Smooth muscle cell (in vitro differentiated cells): ENCODE measurements around the gene GRK5. TPM values are rescaled to one million over a fixed set of nuclear protein-coding genes. Genes with fewer than 3 reads are reported as not detected.

ENCODE experiments used
- DNase-seq: peaks from one replicate; lab custom pipeline; 2025; ENCODE audit not compliant: unreplicated experiment; lab: John Stamatoyannopoulos, UW
- H2AFZ ChIP-seq: fragments of 200-600 bp; sonication (generic); 2 replicates; pipeline ENCODE4 v1.6.0; 2016; ENCODE audit warnings: antibody characterized with exemption, low read depth, mild to moderate bottlenecking
- H3F3A ChIP-seq: fragments of 200-600 bp; sonication (generic); 2 replicates; pipeline ENCODE4 v1.6.0; 2017; ENCODE audit warnings: antibody characterized with exemption, low read depth
- H3K27ac ChIP-seq: fragments of 200-600 bp; sonication (generic); 2 replicates; pipeline ENCODE4 v1.5.1; 2016; ENCODE audit warnings: low read depth, mild to moderate bottlenecking
- H3K27me3 ChIP-seq: fragments of 200-600 bp; sonication (generic); 2 replicates; pipeline ENCODE4 v1.6.1; 2016; ENCODE audit warnings: low read depth, mild to moderate bottlenecking
- H3K36me3 ChIP-seq: fragments of 200-600 bp; sonication (generic); 2 replicates; pipeline ENCODE4 v1.5.1; 2016; ENCODE audit warnings: low read depth
- H3K4me1 ChIP-seq: fragments of 200-600 bp; sonication (generic); 2 replicates; pipeline ENCODE4 v1.5.1; 2016; ENCODE audit warnings: low read depth
- H3K4me2 ChIP-seq: fragments of 200-600 bp; sonication (generic); 2 replicates; pipeline ENCODE4 v1.6.0; 2016; ENCODE audit warnings: mild to moderate bottlenecking
- H3K4me3 ChIP-seq: fragments of 200-600 bp; sonication (generic); 2 replicates; pipeline ENCODE4 v1.5.1; 2016; ENCODE audit warnings: mild to moderate bottlenecking
- H3K79me2 ChIP-seq: fragments of 200-600 bp; sonication (generic); 2 replicates; pipeline ENCODE4 v1.6.0; 2016; ENCODE audit warnings: low read depth, mild to moderate bottlenecking
- H3K9ac ChIP-seq: fragments of 200-600 bp; sonication (generic); 2 replicates; pipeline ENCODE4 v1.6.0; 2016; ENCODE audit warnings: low read depth
- H3K9me3 ChIP-seq: fragments of 200-600 bp; sonication (generic); replicated peaks from 2 replicates; pipeline ENCODE4 v1.5.1; 2016; ENCODE audit warnings: low read depth
- H4K20me1 ChIP-seq: fragments of 200-600 bp; sonication (generic); 2 replicates; pipeline ENCODE4 v1.6.0; 2016; ENCODE audit warnings: low read depth
- WGBS: methylation state at CpG from one replicate; pipeline ENCODE4 v1.1.7; 2016; ENCODE audit warnings: low lambda C conversion rate; 5-methylcytosine and 5-hydroxymethylcytosine counted together
- polyA plus RNA-seq: library from polyadenylated mRNA; unstranded; fragments of >200 nt; fragmentation: Nextera tagmentation; extraction: Ambion mirVana; gene quantifications from 2 replicates; pipeline ENCODE4 v1.2.1, GENCODE V29; 2016
- total RNA-seq: library from RNA; depleted of rRNA; stranded (reverse); fragments of >200 nt; gene quantifications from 2 replicates; pipeline ENCODE4 v1.2.3, GENCODE V29; 2014
- TF ChIP-seq, protein P1 (sequence below): fragments of 200-600 bp; sonication (generic); IDR thresholded peaks from 2 replicates; pipeline ENCODE4 v1.5.1; 2017; ENCODE audit warnings: borderline replicate concordance, mild to moderate bottlenecking, antibody characterized with exemption; ENCODE audit not compliant: insufficient read depth, poor library complexity, severe bottlenecking

Gene GRK5
- total and polyA plus RNA-seq, 2 experiments from 2014 or later = 4.4 to 5.2 TPM

DNA sequence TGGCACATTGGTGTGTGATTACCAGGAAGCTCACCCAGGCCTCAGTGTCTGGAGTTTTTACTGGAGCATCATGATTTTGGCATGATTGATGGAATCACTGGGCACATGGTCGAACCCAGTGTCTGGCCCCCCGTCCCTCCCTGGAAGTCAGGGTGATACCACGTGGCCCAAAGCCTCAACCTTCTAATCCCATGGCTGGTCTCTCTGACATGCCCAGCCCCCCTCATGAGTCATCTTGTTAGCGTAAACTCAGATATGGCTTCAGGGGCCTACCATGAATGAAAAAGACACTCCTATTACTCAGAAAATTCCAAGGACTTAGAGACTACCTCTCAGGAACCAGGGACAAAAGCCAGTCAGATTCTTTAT lies 109.3 kb downstream of the GRK5 start:
- H3K27me3 ChIP-seq = no peaks in the 10 kb centered on the region
- TF ChIP-seq, protein P1, sequence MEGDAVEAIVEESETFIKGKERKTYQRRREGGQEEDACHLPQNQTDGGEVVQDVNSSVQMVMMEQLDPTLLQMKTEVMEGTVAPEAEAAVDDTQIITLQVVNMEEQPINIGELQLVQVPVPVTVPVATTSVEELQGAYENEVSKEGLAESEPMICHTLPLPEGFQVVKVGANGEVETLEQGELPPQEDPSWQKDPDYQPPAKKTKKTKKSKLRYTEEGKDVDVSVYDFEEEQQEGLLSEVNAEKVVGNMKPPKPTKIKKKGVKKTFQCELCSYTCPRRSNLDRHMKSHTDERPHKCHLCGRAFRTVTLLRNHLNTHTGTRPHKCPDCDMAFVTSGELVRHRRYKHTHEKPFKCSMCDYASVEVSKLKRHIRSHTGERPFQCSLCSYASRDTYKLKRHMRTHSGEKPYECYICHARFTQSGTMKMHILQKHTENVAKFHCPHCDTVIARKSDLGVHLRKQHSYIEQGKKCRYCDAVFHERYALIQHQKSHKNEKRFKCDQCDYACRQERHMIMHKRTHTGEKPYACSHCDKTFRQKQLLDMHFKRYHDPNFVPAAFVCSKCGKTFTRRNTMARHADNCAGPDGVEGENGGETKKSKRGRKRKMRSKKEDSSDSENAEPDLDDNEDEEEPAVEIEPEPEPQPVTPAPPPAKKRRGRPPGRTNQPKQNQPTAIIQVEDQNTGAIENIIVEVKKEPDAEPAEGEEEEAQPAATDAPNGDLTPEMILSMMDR = no peak
- H3F3A ChIP-seq = peaks cover 9% of the 10 kb centered on the region
- H3K4me1 ChIP-seq = peaks cover 42% of the 10 kb centered on the region
- H3K9me3 ChIP-seq = no peaks in the 10 kb centered on the region
- H3K36me3 ChIP-seq = no peaks in the 10 kb centered on the region
- no peak overlapping the region for H2AFZ ChIP-seq
- H3K4me3 ChIP-seq = no peak overlapping the region
- peak overlapping the region; percentile 93 for H3K9ac ChIP-seq
- no peaks in the 10 kb centered on the region for H3K79me2 ChIP-seq
- peak; percentile 19 for DNase-seq
- WGBS = 0% methylated on average over 4 of the region's 4 CpGs
- peak overlapping the region; percentile 99 for H3K27ac ChIP-seq
- peak overlapping the region; percentile 65 for H3K4me2 ChIP-seq
- H4K20me1 ChIP-seq = no peaks in the 10 kb centered on the region

DNA sequence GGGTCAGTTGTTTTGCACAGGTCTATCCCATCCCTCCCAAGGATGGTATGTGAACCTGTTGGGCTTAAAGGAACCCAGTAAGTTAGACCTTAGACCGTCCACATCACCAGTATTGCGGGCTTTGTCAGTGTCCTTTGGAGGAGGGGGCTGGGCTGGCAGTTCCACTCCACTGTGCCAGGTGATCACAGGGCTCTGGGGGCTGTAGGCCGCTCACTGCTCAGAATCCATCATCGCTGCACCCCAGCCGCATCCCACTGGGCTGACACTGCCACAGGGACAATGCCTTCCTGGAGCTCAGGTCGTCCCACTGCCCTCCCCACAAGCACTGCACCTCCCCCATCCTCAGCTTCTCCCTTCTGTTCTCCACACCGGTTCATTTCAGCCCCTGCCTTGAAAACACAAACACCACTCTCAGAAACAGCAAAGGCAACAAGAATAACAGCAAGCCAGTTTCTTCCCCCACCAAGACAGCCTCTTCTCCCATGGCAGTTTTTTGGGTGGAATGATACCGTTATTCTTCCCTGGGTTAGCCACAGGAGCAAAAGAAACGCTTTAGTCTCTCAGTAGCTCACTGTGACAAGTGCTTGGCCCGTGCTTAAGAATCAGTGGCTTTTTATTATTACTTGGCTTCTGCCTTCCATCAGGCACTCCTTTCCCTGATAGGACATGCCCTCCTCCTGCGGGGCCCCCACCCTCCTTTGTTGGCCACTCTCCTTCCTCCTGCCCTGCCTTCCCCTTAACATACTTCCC lies 111.2 kb downstream of the GRK5 start:
- Histone ChIP-seq H3F3A (peaks cover 9% of the 10 kb centered on the region), H3K9me3 (no peaks in the 10 kb centered on the region), H3K4me1 (peaks cover 42% of the 10 kb centered on the region), H4K20me1 (no peaks in the 10 kb centered on the region), H3K27me3 (no peaks in the 10 kb centered on the region), H3K4me3 (no peak overlapping the region), H3K4me2 (no peak overlapping the region), H2AFZ (no peak overlapping the region), H3K79me2 (no peaks in the 10 kb centered on the region), H3K36me3 (no peaks in the 10 kb centered on the region), H3K9ac (peak overlapping the region; percentile 15), H3K27ac (no peak overlapping the region)
- DNase-seq = no peak
- WGBS = 74% methylated on average over 11 of the region's 11 CpGs
- TF ChIP-seq, protein P1 = no peak

DNA sequence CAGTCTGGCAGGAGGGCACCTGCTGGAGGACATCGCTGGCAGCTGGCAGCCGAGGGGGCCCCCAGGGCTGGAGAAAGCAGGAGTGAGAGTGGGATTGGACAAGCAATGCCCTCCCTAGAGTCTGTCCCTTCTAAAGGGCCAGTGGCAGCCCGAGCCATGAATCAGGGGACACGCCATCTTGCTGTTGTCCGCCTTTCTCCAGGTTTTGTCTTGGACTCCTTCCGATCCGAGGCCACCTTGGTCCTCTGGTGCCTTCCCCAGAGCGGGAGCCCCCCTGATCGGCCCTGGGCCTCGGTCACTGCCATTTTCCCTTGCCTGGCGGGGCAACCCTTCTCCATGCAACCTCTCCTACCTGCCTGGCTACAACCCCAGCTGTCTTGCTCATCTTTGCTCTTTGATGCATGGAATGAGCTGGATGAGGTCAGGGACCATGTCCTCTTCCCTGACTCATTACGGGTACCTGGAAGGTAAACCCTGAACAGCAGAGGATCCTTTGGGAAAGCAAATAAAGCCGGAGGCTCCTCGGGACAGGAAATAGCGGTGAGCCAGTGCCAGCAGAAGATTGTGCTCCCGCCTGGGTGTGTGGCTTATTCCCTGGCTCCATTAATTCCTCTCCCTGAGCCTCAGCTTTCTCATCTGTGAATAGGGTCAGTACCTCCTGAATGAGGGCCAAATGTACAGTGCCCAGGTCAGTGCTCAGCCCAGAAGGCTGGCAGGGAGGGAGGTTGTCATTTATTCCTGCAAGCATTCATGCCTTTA lies 112.0 kb downstream of the GRK5 start:
- H3K4me2 ChIP-seq = no peak overlapping the region
- no peak overlapping the region for H3K27ac ChIP-seq
- no peak overlapping the region for H3K4me3 ChIP-seq
- H4K20me1 ChIP-seq = no peaks in the 10 kb centered on the region
- peaks cover 9% of the 10 kb centered on the region for H3F3A ChIP-seq
- peaks cover 42% of the 10 kb centered on the region for H3K4me1 ChIP-seq
- H3K79me2 ChIP-seq = no peaks in the 10 kb centered on the region
- H3K9ac ChIP-seq = no peak overlapping the region
- H2AFZ ChIP-seq = no peak overlapping the region
- no peak for DNase-seq
- WGBS = 89% methylated on average over 16 of the region's 16 CpGs
- H3K36me3 ChIP-seq = no peaks in the 10 kb centered on the region
- TF ChIP-seq, protein P1 = no peak
- H3K9me3 ChIP-seq = no peaks in the 10 kb centered on the region
- H3K27me3 ChIP-seq = no peaks in the 10 kb centered on the region
